Adrenal gland (tissue), 5 donors: ENCODE results near the gene SUCLG2.

Source experiments
- POLR2A ChIP-seq, 2 donors: fragments of 450-650 bp; IDR thresholded peaks; one replicate each; pipeline ENCODE4 v1.6.1; 2017; ENCODE audit warnings: antibody characterized with exemption in 2 of 2, mild to moderate bottlenecking in 2 of 2, moderate library complexity in 1 of 2
- TF ChIP-seq, protein P1 (sequence below), 6 experiments: fragments of 450-650 bp in 4 of 6; fragments of 200-600 bp in 2 of 6; sonication (generic) in 1 of 6; IDR thresholded peaks; 1 replicate in 5 of 6; 2 replicates in 1 of 6; pipeline versions ENCODE4 v1.5.1 to v1.8.0; 2016 to 2021; ENCODE audit warnings: antibody characterized with exemption in 6 of 6, mild to moderate bottlenecking in 2 of 6, moderate library complexity in 1 of 6
- donor health status: DM: no; HTN: no; CAD: no.

GRCh38 chr3:67529915-67530314 lies 124.5 kb downstream of the SUCLG2 start:
- TF ChIP-seq POLR2A (IDR thresholded peaks at IDR 0.05), result no peak
- TF ChIP-seq, protein P1, sequence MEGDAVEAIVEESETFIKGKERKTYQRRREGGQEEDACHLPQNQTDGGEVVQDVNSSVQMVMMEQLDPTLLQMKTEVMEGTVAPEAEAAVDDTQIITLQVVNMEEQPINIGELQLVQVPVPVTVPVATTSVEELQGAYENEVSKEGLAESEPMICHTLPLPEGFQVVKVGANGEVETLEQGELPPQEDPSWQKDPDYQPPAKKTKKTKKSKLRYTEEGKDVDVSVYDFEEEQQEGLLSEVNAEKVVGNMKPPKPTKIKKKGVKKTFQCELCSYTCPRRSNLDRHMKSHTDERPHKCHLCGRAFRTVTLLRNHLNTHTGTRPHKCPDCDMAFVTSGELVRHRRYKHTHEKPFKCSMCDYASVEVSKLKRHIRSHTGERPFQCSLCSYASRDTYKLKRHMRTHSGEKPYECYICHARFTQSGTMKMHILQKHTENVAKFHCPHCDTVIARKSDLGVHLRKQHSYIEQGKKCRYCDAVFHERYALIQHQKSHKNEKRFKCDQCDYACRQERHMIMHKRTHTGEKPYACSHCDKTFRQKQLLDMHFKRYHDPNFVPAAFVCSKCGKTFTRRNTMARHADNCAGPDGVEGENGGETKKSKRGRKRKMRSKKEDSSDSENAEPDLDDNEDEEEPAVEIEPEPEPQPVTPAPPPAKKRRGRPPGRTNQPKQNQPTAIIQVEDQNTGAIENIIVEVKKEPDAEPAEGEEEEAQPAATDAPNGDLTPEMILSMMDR (IDR thresholded peaks at IDR 0.05), result no peak
